ENCODE data around the gene FSTL4.

Gene FSTL4

GRCh38 chr5:133358271-133358670 is 254.1 kb downstream of the FSTL4 start:
- ChIA-PET CTCF (interaction anchor here (1.5 kb wide), 1 partner anchor 9 kb away, joined by 3 read pairs; no protein-coding TSS in a partner anchor), POLR2A (no interaction called here)
- no peak for DNase-seq (ENCODE audit: low read depth, low spot score)
- no peak overlapping the region for H3K4me3 ChIP-seq (ENCODE audit: low read depth, low read length)
- TF ChIP-seq CTCF (IDR thresholded peaks at IDR 0.05; ENCODE audit: insufficient read depth, low read length, missing control alignments), result no peak

GRCh38 chr5:133357758-133358157 is 254.6 kb downstream of the FSTL4 start:
- POLR2A ChIA-PET, result no interaction called here
- no peak for TF ChIP-seq CTCF (IDR thresholded peaks at IDR 0.05; ENCODE audit: insufficient read depth, low read length, missing control alignments)
- CTCF ChIA-PET, result interaction anchor here (1.5 kb wide), 1 partner anchor 10 kb away, joined by 3 read pairs; no protein-coding TSS in a partner anchor
- H3K4me3 ChIP-seq (ENCODE audit: low read depth, low read length), result no peak overlapping the region
- no peak for DNase-seq (ENCODE audit: low read depth, low spot score)

GRCh38 chr5:133356984-133357421 is 255.3 kb downstream of the FSTL4 start:
- no peak for DNase-seq (ENCODE audit: low read depth, low spot score)
- H3K4me3 ChIP-seq (ENCODE audit: low read depth, low read length), result no peak overlapping the region
- POLR2A ChIA-PET, result no interaction called here
- CTCF ChIA-PET, result no interaction called here
- TF ChIP-seq CTCF (IDR thresholded peaks at IDR 0.05; ENCODE audit: insufficient read depth, low read length, missing control alignments), result no peak

- ChIA-PET CTCF (no interaction called here), POLR2A (no interaction called here)
- DNase-seq (ENCODE audit: low read depth, low spot score), result no peak
- TF ChIP-seq CTCF (IDR thresholded peaks at IDR 0.05; ENCODE audit: insufficient read depth, low read length, missing control alignments), result no peak
- no peak overlapping the region for H3K4me3 ChIP-seq (ENCODE audit: low read depth, low read length)
These were observed 255.9 kb downstream of the FSTL4 start for GRCh38 chr5:133356396-133356983.

- POLR2A ChIA-PET, result no interaction called here
- no peak for TF ChIP-seq CTCF (IDR thresholded peaks at IDR 0.05; ENCODE audit: insufficient read depth, low read length, missing control alignments)
- no peak for DNase-seq (ENCODE audit: low read depth, low spot score)
- CTCF ChIA-PET, result no interaction called here
- no peak overlapping the region for H3K4me3 ChIP-seq (ENCODE audit: low read depth, low read length)
These were observed 257.8 kb downstream of the FSTL4 start for GRCh38 chr5:133354323-133355185.

GRCh38 chr5:133353741-133354140 is 258.6 kb downstream of the FSTL4 start:
- no peak for TF ChIP-seq CTCF (IDR thresholded peaks at IDR 0.05; ENCODE audit: insufficient read depth, low read length, missing control alignments)
- no peak overlapping the region for H3K4me3 ChIP-seq (ENCODE audit: low read depth, low read length)
- ChIA-PET CTCF (no interaction called here), POLR2A (no interaction called here)
- DNase-seq (ENCODE audit: low read depth, low spot score), result no peak
